HG02885 (cell line): ENCODE results near the gene GCG.

Experiments
- ATAC-seq: cut with Tn5 transposase; IDR thresholded peaks from one replicate; pipeline ENCODE4 v1.9.1; 2021; ENCODE audit warnings: mild to moderate bottlenecking; ENCODE audit not compliant: unreplicated experiment, poor library complexity

GCG gene

DNA sequence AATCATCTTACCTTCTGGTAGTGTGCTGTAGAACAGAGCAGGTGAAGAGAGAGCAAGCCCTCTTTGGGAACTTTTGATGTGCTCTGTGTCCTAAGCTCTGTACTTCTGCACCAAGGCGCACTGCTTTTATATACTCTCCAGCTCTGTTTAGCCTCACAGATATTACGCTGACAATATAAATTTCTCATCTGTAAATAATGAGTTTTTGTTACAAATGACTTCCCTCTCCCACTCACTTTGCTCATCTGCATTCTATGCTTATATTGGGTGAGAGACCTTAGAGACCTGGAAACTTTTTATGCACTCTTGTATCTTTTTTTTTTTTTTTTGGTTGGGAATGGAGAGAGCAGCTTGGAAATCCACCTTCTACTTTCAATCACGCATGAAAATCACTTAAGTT, at the start of gene GCG:
Gene GCG, minus strand, starts transcription at position 101 of the 400 bp plus-strand sequence. CDS start 3,069 bp downstream, outside the sequence.
- ATAC-seq = no peak

DNA sequence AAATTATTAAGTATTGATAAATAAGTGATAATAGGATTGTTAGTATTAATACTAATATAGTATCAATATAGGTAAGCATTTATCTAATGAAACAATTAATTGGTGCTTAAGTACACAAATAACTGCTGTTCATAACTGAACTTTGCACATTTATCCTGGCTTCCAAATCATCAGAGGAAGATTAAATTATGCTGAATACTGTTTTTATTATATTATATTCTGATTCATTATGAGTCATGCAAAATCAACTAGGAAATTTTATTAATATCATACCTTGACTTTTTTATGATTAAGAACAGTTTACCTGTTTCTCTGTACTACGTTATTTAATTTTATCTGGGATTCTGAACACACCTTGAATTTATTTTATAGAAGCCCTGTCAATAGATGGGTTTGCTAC, 48.6 kb upstream of the GCG start:
- no peak for ATAC-seq

DNA sequence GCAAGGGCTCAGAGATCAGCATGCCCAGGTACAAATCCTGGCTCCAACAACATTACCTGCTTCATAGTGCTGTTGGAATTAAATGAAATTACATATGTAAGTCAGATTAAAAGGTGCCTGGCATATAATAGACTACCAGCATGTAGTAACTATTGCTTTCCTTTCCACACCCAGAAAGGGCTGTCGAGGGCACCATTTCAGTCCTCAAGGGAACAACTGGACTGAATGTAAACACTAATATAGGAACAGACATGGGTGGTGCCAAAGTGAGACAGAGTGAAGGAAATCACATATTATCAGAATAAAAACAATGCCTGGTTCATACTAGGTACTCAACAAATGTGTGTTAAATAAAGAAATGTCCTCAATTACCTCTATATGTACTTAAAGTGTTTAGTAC, 47.9 kb upstream of the GCG start:
- no peak for ATAC-seq

GRCh38 chr2:162198239-162198638, 46.2 kb upstream of the GCG start:
- no peak for ATAC-seq

- no peak for ATAC-seq
Measured at GRCh38 chr2:162197069-162197825, 45.2 kb upstream of the GCG start.

GRCh38 chr2:162196638-162197037, 44.6 kb upstream of the GCG start:
- ATAC-seq = no peak

DNA sequence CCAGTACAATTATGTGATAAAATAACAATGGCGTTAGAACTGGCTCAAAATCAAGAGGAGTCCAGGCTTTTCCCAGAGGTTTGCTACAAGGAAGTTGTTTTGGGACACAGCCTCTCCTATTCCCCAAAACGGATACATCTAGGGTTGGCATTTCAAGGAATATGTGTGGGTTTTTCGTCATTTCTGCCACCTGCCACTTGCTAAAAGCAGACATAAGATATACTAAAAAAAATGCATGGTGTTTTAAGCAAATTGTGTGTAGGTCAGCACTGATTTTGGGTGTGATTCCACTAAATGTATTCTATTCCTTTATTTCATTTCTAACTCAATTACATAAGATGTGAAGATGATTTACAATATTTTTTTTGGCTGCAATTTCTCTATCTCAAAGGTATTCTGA, 36.4 kb upstream of the GCG start:
- no peak for ATAC-seq

GRCh38 chr2:162185541-162186232, 33.6 kb upstream of the GCG start:
- ATAC-seq = no peak

- no peak for ATAC-seq
Measured at GRCh38 chr2:162184821-162185450, 32.9 kb upstream of the GCG start.

- ATAC-seq = no peak
Measured at GRCh38 chr2:162184359-162184758, 32.3 kb upstream of the GCG start.

- no peak for ATAC-seq
Measured at GRCh38 chr2:162182395-162182794, 30.3 kb upstream of the GCG start.

- no peak for ATAC-seq
Measured at GRCh38 chr2:162177301-162177700, 25.3 kb upstream of the GCG start.

DNA sequence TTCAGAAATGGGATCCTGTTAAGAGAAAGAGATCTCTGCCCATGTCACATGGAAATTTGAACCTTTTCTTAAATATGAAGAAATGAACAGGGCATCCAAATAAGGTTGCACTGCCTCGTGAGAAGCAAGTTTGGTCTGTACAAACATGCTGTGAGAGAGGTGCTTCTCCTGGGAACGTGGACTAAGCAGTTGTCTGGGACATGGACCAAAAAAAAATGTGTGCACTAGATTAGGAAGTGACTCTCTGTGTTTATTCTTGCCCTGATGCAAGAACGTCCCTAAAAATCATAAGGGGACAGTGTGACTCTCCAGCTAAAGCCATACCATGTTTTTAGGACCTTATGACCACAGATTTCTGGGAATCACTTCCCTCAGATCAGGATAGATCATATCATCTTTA, 23.7 kb upstream of the GCG start:
- ATAC-seq = no peak

DNA sequence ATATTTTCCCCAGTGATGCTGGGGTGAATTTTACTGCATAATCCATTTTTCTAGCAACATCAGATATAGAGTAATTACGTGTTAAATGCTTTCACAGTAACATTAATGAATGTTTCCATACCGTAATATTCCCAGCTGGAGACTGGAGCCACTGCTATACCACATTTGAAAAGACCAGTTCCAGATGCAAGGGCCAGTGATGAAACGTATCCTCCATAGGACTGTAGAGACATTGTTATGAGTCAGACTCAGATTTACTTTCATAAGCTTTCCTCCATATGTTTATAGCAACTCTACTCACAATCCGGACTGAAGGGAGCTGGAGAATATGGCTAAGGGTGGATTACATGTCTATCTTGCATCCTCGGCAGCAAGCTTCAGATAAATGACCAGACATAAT, 22.7 kb upstream of the GCG start:
- no peak for ATAC-seq

DNA sequence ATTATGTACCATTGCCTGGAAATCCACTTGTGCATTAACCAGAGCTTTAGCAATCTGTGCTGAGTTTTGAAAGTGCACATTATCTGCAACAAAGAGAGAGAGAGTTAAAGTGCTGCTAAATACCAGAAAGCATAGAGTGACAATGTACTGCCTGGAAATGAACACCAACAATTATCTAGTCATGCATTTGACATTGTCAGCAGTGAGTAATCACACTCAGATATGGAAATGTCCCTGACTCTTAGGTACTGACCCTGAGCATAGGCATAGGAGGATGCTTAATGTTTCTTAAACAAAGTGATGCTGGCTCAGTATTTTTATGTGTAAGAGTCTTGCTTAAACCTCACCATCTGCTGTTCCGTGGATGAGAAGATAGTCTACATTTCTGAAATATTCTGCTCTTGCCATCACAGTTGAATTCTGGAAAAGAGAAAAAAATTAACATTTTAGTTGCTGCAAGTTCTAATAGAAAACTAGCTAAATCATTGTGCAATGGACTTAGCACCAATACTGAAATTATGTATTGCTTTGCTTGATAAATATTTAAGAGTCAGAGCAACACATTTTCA, 20.8 kb upstream of the GCG start:
- ATAC-seq = no peak

DNA sequence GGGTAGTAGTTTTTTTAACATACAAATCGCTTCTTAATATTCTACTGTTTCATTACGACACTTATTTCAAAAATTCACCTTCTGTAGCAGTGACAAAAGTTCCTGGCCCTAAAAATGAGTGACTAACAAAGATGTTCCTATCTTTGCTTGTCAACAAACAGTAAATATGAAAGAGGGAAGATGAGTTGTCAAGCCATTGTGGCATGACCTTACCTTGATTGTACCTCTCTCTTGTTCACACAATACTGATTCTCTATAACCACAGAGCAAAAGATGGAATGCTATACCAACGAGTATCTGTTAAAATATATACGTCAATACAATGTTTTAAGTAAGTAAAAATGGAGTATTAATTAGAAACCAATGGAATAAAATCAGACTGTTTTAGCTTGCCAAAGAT, 14.7 kb upstream of the GCG start:
- no peak for ATAC-seq

DNA sequence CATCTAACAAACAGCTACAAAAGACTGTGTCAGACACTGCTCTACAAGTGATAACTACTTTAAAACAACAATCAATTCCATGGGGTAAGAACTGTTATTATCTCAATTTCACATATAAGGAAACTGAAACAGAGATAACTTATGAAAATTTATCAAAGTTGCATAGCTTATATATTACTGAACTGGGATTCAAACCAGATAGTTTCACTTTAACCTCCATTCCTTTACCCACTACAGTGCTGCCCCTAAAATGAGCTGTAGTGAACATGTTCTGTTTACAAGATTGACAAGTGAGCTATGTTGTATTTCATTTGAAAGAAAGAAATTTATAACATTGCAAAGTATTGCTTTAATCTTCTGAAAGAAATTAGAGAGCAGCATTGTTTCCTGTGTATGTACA, 14.1 kb upstream of the GCG start:
- ATAC-seq = no peak

GRCh38 chr2:162164802-162165201, 12.8 kb upstream of the GCG start:
- no peak for ATAC-seq

DNA sequence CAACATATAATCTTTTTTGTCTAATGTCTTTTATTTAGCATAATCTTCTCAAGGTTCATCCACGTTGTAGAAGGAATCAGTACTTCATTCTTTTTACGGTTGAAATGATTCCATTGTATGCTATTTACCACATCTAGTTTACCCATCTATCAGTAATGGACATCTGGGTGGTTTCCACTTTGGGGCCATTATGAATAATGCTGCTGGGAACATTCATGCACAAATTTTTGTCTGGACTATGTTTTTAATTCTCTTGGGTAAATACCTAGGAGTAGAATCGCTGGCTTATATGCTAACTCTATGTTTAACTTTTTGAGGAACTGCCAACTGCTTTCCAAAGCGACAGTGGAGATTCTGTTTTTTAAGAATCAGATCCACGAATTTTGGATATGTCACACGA, 7.4 kb upstream of the GCG start:
- ATAC-seq = no peak

DNA sequence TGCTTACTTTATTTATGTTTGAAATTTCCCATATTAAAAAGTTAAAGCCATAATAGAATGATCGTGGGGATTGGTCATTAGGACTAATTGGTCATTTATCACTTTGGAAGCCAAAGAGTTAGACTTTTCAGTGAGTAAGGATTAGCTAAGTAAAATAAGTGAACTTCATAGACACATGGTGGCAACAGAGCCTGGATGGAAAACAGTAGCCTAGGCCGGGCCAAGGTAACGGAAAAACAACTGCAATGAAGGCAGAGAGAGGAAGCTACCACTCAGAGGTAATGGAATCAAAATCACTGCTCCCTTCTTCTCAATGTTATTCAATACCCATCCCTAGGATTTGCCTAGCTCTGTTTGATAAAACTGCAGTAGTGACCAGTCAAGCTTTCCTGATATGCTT, 4.1 kb upstream of the GCG start:
- no peak for ATAC-seq

DNA sequence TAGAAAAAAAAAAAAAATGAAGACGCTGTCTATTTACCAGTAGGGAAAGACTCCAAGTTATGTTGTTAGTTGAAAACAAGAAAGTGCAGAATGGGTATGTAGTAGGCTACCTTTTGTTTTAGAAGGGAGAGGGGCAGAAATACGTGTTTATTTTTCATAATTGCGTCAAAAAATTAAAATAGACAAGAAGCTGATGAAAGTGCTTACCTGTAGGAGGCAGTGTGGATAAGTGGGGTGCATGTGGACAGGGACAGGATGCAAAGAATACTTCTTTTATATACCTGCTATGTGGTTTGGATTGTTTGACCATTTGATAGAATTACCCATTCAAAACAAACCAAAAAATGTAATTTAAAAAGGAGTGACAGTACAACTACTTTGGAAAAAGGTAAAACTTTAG, 3.0 kb upstream of the GCG start:
- ATAC-seq = no peak
